HepG2 (cell line): ENCODE measurements around the gene CHST4. TPM values are rescaled to one million over a fixed set of nuclear protein-coding genes. Genes with fewer than 3 reads are reported as not detected.

Source experiments
- KDM4B ChIP-seq: sonication (generic); formaldehyde crosslinking; IDR thresholded peaks from 2 replicates; pipeline ENCODE4 v1.4.0; 2020; ENCODE audit warnings: missing genetic modification reagents
- KLF16 ChIP-seq, 2 experiments: sonication (generic) in 1 of 2; formaldehyde crosslinking in 1 of 2; IDR thresholded peaks; 2 replicates each; pipeline versions ENCODE4 v1.6.1 to v1.8.0; 2016 to 2023; ENCODE audit warnings: missing genetic modification reagents in 2 of 2, missing compliant biosample characterization in 1 of 2
- NR2F2 ChIP-seq: IDR thresholded peaks from 2 replicates; pipeline ENCODE4 v1.6.1; 2012; ENCODE audit warnings: low read depth, inconsistent platforms, borderline replicate concordance
- PRPF4 ChIP-seq: fragments of 200-400 bp; formaldehyde crosslinking; IDR thresholded peaks from 2 replicates; pipeline ENCODE4 v1.6.1; 2016; ENCODE audit warnings: low read length, low read depth; ENCODE audit not compliant: poor library complexity, severe bottlenecking
- SP2 ChIP-seq: sonication (generic); formaldehyde crosslinking; IDR thresholded peaks from 2 replicates; pipeline ENCODE4 v1.5.1; 2020; ENCODE audit warnings: mild to moderate bottlenecking, missing genetic modification reagents
- ZBTB7A ChIP-seq: sonication (generic); formaldehyde crosslinking; IDR thresholded peaks from 2 replicates; pipeline ENCODE4 v1.8.0; 2022; ENCODE audit warnings: mild to moderate bottlenecking, missing genetic modification reagents
- ZFP37 ChIP-seq: sonication (generic); formaldehyde crosslinking; IDR thresholded peaks from 2 replicates; pipeline ENCODE4 v1.4.0; 2020; ENCODE audit warnings: missing genetic modification reagents, borderline replicate concordance
- ZNF263 ChIP-seq: sonication (generic); formaldehyde crosslinking; IDR thresholded peaks from 2 replicates; pipeline ENCODE4 v1.4.0; 2020; ENCODE audit warnings: missing genetic modification reagents
- ZNF552 ChIP-seq: sonication (generic); formaldehyde crosslinking; IDR thresholded peaks from 2 replicates; pipeline ENCODE4 v1.9.0; 2022; ENCODE audit warnings: missing genetic modification reagents, mild to moderate bottlenecking, borderline replicate concordance
- ZNF616 ChIP-seq: sonication (generic); formaldehyde crosslinking; IDR thresholded peaks from 2 replicates; pipeline ENCODE4 v1.5.0; 2020; ENCODE audit warnings: low read depth, mild to moderate bottlenecking, missing genetic modification reagents
- ZNF660 ChIP-seq: sonication (generic); formaldehyde crosslinking; IDR thresholded peaks from 2 replicates; pipeline ENCODE4 v1.5.1; 2020; ENCODE audit warnings: mild to moderate bottlenecking, low read depth, missing genetic modification reagents, borderline replicate concordance
- polyA plus RNA-seq, 8 experiments: library from polyadenylated mRNA; depleted of rRNA in 3 of 8; stranded (reverse) in 7 of 8; unstranded in 1 of 8; fragments of >200 nt; fragmentation: Illumina TruSeq in 4 of 8; extraction: Trizol in 4 of 8; gene quantifications; 2 replicates each; pipeline versions ENCODE4 v1.2.1 to v1.2.3, GENCODE V29; 2011 to 2016; ENCODE audit warnings: low read depth in 4 of 8, missing spikeins in 1 of 8, mixed read lengths in 1 of 8; ENCODE audit not compliant: insufficient read depth in 1 of 8
- total RNA-seq, 5 experiments: library from RNA; depleted of rRNA; stranded (reverse); fragments of >200 nt; fragmentation: Illumina TruSeq; extraction: Trizol; gene quantifications; 2 replicates each; pipeline ENCODE4 v1.2.3, GENCODE V29; 2016; ENCODE audit warnings: low read depth in 1 of 5
- TF ChIP-seq, protein P1 (sequence below): IDR thresholded peaks from 2 replicates; pipeline ENCODE4 v1.6.1; 2012; ENCODE audit warnings: inconsistent platforms
- TF ChIP-seq, protein P2 (sequence below): IDR thresholded peaks from 2 replicates; pipeline ENCODE4 v1.6.1; 2016; ENCODE audit warnings: missing genetic modification reagents, missing compliant biosample characterization
- TF ChIP-seq, protein P3 (sequence below): sonication (generic); formaldehyde crosslinking; IDR thresholded peaks from 2 replicates; pipeline ENCODE4 v1.4.0; 2020; ENCODE audit warnings: low read depth, missing genetic modification reagents
- TF ChIP-seq, protein P4 (sequence below): sonication (generic); formaldehyde crosslinking; IDR thresholded peaks from 2 replicates; pipeline ENCODE4 v1.4.0; 2020; ENCODE audit warnings: mild to moderate bottlenecking, low read depth, missing genetic modification reagents
- TF ChIP-seq, protein P5 (sequence below): sonication (generic); formaldehyde crosslinking; IDR thresholded peaks from 2 replicates; pipeline ENCODE4 v1.4.0; 2020; ENCODE audit warnings: missing genetic modification reagents, borderline replicate concordance
- TF ChIP-seq, protein P6 (sequence below): sonication (generic); formaldehyde crosslinking; IDR thresholded peaks from 2 replicates; pipeline ENCODE4 v1.9.0; 2021; ENCODE audit warnings: missing genetic modification reagents, mild to moderate bottlenecking, borderline replicate concordance

Gene CHST4
- total and polyA plus RNA-seq, 2 of the 13 experiments (the other 11 are each of a cell fraction or from before 2014, with no cell fraction given) = not detected

DNA sequence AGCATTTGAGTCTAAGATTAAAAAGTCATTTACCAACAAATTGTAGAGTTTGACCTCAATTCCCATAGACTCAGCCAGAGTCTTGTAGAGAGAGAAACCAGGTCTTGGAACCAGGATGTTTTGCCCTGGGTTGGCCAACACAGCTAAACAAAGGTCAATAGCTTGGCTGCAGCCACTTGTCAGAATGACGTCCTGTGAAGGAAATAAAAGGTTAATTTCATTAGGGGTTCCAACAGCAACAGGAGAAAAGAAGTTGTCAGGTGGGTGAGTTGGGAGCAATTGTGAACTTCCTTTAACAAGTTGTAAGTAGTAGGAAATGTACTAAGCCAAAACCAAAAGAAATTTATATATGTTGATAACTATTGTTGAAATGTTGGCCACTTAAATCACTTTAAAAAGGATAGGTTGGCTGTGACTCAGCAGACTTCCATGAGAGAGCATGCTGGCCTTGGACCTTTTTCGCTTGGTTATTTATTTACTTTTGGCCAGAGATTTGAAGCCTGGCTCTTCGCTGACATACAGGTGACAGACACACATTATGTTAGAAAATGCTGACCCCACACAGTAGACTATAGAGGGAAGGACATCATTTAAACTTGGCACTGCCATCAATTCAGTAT is 46.4 kb downstream of the CHST4 start (continued):
- TF ChIP-seq, protein P1, sequence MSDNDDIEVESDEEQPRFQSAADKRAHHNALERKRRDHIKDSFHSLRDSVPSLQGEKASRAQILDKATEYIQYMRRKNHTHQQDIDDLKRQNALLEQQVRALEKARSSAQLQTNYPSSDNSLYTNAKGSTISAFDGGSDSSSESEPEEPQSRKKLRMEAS = peak; percentile 77; the same call in 1 of the 2 replicates
- TF ChIP-seq, protein P2, sequence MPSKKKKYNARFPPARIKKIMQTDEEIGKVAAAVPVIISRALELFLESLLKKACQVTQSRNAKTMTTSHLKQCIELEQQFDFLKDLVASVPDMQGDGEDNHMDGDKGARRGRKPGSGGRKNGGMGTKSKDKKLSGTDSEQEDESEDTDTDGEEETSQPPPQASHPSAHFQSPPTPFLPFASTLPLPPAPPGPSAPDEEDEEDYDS (CRISPR knock-in tag) = peak; percentile 67
- TF ChIP-seq, protein P3, sequence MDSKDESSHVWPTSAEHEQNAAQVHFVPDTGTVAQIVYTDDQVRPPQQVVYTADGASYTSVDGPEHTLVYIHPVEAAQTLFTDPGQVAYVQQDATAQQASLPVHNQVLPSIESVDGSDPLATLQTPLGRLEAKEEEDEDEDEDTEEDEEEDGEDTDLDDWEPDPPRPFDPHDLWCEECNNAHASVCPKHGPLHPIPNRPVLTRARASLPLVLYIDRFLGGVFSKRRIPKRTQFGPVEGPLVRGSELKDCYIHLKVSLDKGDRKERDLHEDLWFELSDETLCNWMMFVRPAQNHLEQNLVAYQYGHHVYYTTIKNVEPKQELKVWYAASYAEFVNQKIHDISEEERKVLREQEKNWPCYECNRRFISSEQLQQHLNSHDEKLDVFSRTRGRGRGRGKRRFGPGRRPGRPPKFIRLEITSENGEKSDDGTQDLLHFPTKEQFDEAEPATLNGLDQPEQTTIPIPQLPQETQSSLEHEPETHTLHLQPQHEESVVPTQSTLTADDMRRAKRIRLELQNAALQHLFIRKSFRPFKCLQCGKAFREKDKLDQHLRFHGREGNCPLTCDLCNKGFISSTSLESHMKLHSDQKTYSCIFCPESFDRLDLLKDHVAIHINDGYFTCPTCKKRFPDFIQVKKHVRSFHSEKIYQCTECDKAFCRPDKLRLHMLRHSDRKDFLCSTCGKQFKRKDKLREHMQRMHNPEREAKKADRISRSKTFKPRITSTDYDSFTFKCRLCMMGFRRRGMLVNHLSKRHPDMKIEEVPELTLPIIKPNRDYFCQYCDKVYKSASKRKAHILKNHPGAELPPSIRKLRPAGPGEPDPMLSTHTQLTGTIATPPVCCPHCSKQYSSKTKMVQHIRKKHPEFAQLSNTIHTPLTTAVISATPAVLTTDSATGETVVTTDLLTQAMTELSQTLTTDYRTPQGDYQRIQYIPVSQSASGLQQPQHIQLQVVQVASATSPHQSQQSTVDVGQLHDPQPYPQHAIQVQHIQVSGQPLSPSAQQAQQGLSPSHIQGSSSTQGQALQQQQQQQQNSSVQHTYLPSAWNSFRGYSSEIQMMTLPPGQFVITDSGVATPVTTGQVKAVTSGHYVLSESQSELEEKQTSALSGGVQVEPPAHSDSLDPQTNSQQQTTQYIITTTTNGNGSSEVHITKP (CRISPR knock-in tag) = peak; percentile 46; the same call in 1 of the 2 replicates
- TF ChIP-seq PRPF4 (no peak), ZNF660 (CRISPR knock-in tag) (no peak), ZNF616 (CRISPR knock-in tag) (no peak), NR2F2 (peak; percentile 69), ZBTB7A (CRISPR knock-in tag) (no peak), ZFP37 (CRISPR knock-in tag) (no peak), SP2 (no peak), KDM4B (CRISPR knock-in tag) (no peak; the same call in 1 of the 2 replicates), KLF16 (CRISPR knock-in tag; IDR thresholded peaks at IDR 0.05) (peak in 1 of 2 experiments; percentile 65; a peak in 1 of 4 replicates), ZNF263 (CRISPR knock-in tag) (no peak), ZNF552 (CRISPR knock-in tag) (no peak)
- TF ChIP-seq, protein P4, sequence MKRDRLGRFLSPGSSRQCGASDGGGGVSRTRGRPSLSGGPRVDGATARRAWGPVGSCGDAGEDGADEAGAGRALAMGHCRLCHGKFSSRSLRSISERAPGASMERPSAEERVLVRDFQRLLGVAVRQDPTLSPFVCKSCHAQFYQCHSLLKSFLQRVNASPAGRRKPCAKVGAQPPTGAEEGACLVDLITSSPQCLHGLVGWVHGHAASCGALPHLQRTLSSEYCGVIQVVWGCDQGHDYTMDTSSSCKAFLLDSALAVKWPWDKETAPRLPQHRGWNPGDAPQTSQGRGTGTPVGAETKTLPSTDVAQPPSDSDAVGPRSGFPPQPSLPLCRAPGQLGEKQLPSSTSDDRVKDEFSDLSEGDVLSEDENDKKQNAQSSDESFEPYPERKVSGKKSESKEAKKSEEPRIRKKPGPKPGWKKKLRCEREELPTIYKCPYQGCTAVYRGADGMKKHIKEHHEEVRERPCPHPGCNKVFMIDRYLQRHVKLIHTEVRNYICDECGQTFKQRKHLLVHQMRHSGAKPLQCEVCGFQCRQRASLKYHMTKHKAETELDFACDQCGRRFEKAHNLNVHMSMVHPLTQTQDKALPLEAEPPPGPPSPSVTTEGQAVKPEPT (CRISPR knock-in tag) = no peak
- TF ChIP-seq, protein P5, sequence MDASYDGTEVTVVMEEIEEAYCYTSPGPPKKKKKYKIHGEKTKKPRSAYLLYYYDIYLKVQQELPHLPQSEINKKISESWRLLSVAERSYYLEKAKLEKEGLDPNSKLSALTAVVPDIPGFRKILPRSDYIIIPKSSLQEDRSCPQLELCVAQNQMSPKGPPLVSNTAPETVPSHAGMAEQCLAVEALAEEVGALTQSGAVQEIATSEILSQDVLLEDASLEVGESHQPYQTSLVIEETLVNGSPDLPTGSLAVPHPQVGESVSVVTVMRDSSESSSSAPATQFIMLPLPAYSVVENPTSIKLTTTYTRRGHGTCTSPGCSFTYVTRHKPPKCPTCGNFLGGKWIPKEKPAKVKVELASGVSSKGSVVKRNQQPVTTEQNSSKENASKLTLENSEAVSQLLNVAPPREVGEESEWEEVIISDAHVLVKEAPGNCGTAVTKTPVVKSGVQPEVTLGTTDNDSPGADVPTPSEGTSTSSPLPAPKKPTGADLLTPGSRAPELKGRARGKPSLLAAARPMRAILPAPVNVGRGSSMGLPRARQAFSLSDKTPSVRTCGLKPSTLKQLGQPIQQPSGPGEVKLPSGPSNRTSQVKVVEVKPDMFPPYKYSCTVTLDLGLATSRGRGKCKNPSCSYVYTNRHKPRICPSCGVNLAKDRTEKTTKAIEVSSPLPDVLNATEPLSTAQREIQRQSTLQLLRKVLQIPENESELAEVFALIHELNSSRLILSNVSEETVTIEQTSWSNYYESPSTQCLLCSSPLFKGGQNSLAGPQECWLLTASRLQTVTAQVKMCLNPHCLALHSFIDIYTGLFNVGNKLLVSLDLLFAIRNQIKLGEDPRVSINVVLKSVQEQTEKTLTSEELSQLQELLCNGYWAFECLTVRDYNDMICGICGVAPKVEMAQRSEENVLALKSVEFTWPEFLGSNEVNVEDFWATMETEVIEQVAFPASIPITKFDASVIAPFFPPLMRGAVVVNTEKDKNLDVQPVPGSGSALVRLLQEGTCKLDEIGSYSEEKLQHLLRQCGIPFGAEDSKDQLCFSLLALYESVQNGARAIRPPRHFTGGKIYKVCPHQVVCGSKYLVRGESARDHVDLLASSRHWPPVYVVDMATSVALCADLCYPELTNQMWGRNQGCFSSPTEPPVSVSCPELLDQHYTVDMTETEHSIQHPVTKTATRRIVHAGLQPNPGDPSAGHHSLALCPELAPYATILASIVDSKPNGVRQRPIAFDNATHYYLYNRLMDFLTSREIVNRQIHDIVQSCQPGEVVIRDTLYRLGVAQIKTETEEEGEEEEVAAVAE = no peak
- TF ChIP-seq, protein P6, sequence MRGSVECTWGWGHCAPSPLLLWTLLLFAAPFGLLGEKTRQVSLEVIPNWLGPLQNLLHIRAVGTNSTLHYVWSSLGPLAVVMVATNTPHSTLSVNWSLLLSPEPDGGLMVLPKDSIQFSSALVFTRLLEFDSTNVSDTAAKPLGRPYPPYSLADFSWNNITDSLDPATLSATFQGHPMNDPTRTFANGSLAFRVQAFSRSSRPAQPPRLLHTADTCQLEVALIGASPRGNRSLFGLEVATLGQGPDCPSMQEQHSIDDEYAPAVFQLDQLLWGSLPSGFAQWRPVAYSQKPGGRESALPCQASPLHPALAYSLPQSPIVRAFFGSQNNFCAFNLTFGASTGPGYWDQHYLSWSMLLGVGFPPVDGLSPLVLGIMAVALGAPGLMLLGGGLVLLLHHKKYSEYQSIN (CRISPR knock-in tag) = no peak
